Keratinocyte (primary cell): Measurements from ENCODE around the gene UPK3A. TPM values are rescaled to one million over a fixed set of nuclear protein-coding genes. Genes with fewer than 3 reads are reported as not detected.

ENCODE experiments used
- DNase-seq: peaks from one replicate; pipeline ENCODE4 v3.0.0-alpha.2; 2011; ENCODE audit warnings: low read depth, missing footprints, low spot score
- FAIRE-seq: peaks from 2 replicates; lab custom pipeline; 2011; peaks lifted over from hg19 to GRCh38; lab: Jason Lieb, UNC
- H2AFZ ChIP-seq: 2 replicates; pipeline ENCODE4 v1.6.0; 2012; ENCODE audit warnings: low read length, control low read depth, inconsistent platforms; ENCODE audit not compliant: control insufficient read depth
- H3K27ac ChIP-seq: 2 replicates; pipeline ENCODE4 v1.5.1; 2011; ENCODE audit warnings: low read length; ENCODE audit not compliant: control insufficient read depth, insufficient read depth
- H3K27me3 ChIP-seq: 3 replicates; pipeline ENCODE4 v1.6.0; 2011; ENCODE audit warnings: low read length; ENCODE audit not compliant: control insufficient read depth, insufficient read depth; ENCODE audit errors: extremely low read depth
- H3K36me3 ChIP-seq, 2 experiments: 2 replicates in 1 of 2; 3 replicates in 1 of 2; pipeline ENCODE4 v1.5.1; 2011; ENCODE audit warnings: low read length in 2 of 2, mild to moderate bottlenecking in 1 of 2; ENCODE audit not compliant: control insufficient read depth in 2 of 2, insufficient read depth in 2 of 2; ENCODE audit errors: extremely low read depth in 1 of 2
- H3K4me1 ChIP-seq: 3 replicates; pipeline ENCODE4 v1.5.1; 2011; ENCODE audit warnings: low read length; ENCODE audit not compliant: control insufficient read depth, insufficient read depth; ENCODE audit errors: extremely low read depth
- H3K4me2 ChIP-seq: 3 replicates; pipeline ENCODE4 v1.6.0; 2011; ENCODE audit warnings: low read depth, low read length; ENCODE audit not compliant: control insufficient read depth, insufficient read depth; ENCODE audit errors: extremely low read depth
- H3K4me3 ChIP-seq, 3 experiments: fragments of 200-600 bp in 1 of 3; sonication (generic) in 1 of 3; 2 replicates in 2 of 3; 3 replicates in 1 of 3; pipeline ENCODE4 v1.5.1; 2011 to 2016; ENCODE audit warnings: low read length in 3 of 3, mild to moderate bottlenecking in 3 of 3, control low read depth in 2 of 3, inconsistent platforms in 1 of 3, low read depth in 1 of 3, mixed read lengths in 1 of 3, mixed run types in 1 of 3, moderate library complexity in 1 of 3; ENCODE audit not compliant: control insufficient read depth in 2 of 3, insufficient read depth in 2 of 3; ENCODE audit errors: extremely low read depth in 1 of 3
- H3K79me2 ChIP-seq: 2 replicates; pipeline ENCODE4 v1.6.0; 2012; ENCODE audit warnings: low read length; ENCODE audit not compliant: control insufficient read depth, insufficient read depth
- H3K9ac ChIP-seq: 3 replicates; pipeline ENCODE4 v1.6.0; 2011; ENCODE audit warnings: low read length; ENCODE audit not compliant: control insufficient read depth, insufficient read depth; ENCODE audit errors: extremely low read depth
- H3K9me1 ChIP-seq: 3 replicates; pipeline ENCODE4 v1.6.0; 2011; ENCODE audit warnings: low read length; ENCODE audit not compliant: control insufficient read depth, insufficient read depth; ENCODE audit errors: extremely low read depth
- H3K9me3 ChIP-seq: 2 replicates; pipeline ENCODE4 v1.5.1; 2012; ENCODE audit warnings: low read depth, low read length; ENCODE audit not compliant: control insufficient read depth
- H4K20me1 ChIP-seq: 3 replicates; pipeline ENCODE4 v1.6.0; 2011; ENCODE audit warnings: low read length; ENCODE audit not compliant: control insufficient read depth, insufficient read depth; ENCODE audit errors: extremely low read depth
- EZH2 ChIP-seq: IDR thresholded peaks from one replicate; pipeline ENCODE4 v1.6.1; 2012; ENCODE audit warnings: inconsistent platforms, mild to moderate bottlenecking, low read length, moderate library complexity
- dilution Hi-C: fragments of 300-500 bp; cut with MboI; formaldehyde crosslinking; loops from one replicate; pipeline ENCODE4 v1.7.0; 2020; ENCODE audit warnings: low sequenced_read_pairs; ENCODE audit not compliant: extremely low pct_ligation_motif_present
- polyA plus RNA-seq, 5 experiments: library from polyadenylated mRNA; depleted of rRNA in 3 of 5; stranded (reverse) in 3 of 5; stranded (forward) in 1 of 5; unstranded in 1 of 5; fragments of >200 nt; gene quantifications; 1 replicate in 1 of 5; 2 replicates in 3 of 5; 3 replicates in 1 of 5; pipeline versions ENCODE4 v1.2.1 to v1.2.3, GENCODE V29; 2011 to 2012; ENCODE audit warnings: missing spikeins in 2 of 5, low read depth in 1 of 5, low replicate concordance in 1 of 5
- TF ChIP-seq, protein P1 (sequence below), 3 experiments: IDR thresholded peaks in 1 of 3; conservative IDR thresholded peaks in 1 of 3; optimal IDR thresholded peaks in 1 of 3; 2 replicates in 2 of 3; 3 replicates in 1 of 3; pipeline versions ENCODE3 to v1.5.1; 2011; ENCODE audit warnings: low read length in 3 of 3, mild to moderate bottlenecking in 3 of 3, moderate library complexity in 2 of 3, control low read depth in 1 of 3, inconsistent platforms in 1 of 3; ENCODE audit not compliant: insufficient read depth in 2 of 3; ENCODE audit errors: extremely low read depth in 1 of 3

UPK3A gene
- polyA plus RNA-seq, 1 donor (not counting 4 experiments of a cell fraction or from before 2014, with no cell fraction given), result not detected

- TF ChIP-seq EZH2, result no peak
- TF ChIP-seq, protein P1, sequence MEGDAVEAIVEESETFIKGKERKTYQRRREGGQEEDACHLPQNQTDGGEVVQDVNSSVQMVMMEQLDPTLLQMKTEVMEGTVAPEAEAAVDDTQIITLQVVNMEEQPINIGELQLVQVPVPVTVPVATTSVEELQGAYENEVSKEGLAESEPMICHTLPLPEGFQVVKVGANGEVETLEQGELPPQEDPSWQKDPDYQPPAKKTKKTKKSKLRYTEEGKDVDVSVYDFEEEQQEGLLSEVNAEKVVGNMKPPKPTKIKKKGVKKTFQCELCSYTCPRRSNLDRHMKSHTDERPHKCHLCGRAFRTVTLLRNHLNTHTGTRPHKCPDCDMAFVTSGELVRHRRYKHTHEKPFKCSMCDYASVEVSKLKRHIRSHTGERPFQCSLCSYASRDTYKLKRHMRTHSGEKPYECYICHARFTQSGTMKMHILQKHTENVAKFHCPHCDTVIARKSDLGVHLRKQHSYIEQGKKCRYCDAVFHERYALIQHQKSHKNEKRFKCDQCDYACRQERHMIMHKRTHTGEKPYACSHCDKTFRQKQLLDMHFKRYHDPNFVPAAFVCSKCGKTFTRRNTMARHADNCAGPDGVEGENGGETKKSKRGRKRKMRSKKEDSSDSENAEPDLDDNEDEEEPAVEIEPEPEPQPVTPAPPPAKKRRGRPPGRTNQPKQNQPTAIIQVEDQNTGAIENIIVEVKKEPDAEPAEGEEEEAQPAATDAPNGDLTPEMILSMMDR (optimal IDR thresholded peaks at IDR 0.05 in 1 of 3, IDR thresholded peaks at IDR 0.05 in 1 of 3, conservative IDR thresholded peaks at IDR 0.05 in 1 of 3; ENCODE audit: extremely low read depth in 1 of 3, insufficient read depth in 2 of 3, low read length in 3 of 3), result no peak
- FAIRE-seq (no peak), DNase-seq (no peak)
- H3K9ac ChIP-seq, result peak overlapping the region; percentile 52
- no peaks in the 10 kb centered on the region for H4K20me1 ChIP-seq
- H3K27me3 ChIP-seq, result no peaks in the 10 kb centered on the region
- H3K36me3 ChIP-seq, result peaks cover 8 to 17% of the 10 kb centered on the region in 2 experiments
- H3K27ac ChIP-seq, result peak overlapping the region; percentile 60
- peaks cover 61% of the 10 kb centered on the region for H3K79me2 ChIP-seq
- no peak overlapping the region for H3K4me3 ChIP-seq
- peak overlapping the region; percentile 49 for H2AFZ ChIP-seq
- no peaks in the 10 kb centered on the region for H3K9me3 ChIP-seq
- peaks cover 8% of the 10 kb centered on the region for H3K9me1 ChIP-seq
- dilution Hi-C loops, result no loop called here
- peaks cover 20% of the 10 kb centered on the region for H3K4me1 ChIP-seq
- peak overlapping the region; percentile 82 for H3K4me2 ChIP-seq
These were observed 34.0 kb downstream of the UPK3A start for GRCh38 chr22:45318558-45319323.

- Histone ChIP-seq H3K27me3 (no peaks in the 10 kb centered on the region), H3K9ac (no peak overlapping the region), H3K79me2 (peaks cover 58% of the 10 kb centered on the region), H3K4me2 (no peak overlapping the region), H3K36me3 (peaks cover 10 to 20% of the 10 kb centered on the region in 2 experiments), H3K9me1 (peaks cover 8% of the 10 kb centered on the region), H3K4me3 (no peak overlapping the region), H3K9me3 (no peaks in the 10 kb centered on the region), H3K4me1 (peaks cover 26% of the 10 kb centered on the region), H4K20me1 (no peaks in the 10 kb centered on the region), H2AFZ (no peak overlapping the region), H3K27ac (no peak overlapping the region)
- TF ChIP-seq EZH2, result no peak
- TF ChIP-seq, protein P1 (optimal IDR thresholded peaks at IDR 0.05 in 1 of 3, IDR thresholded peaks at IDR 0.05 in 1 of 3, conservative IDR thresholded peaks at IDR 0.05 in 1 of 3; ENCODE audit: extremely low read depth in 1 of 3, insufficient read depth in 2 of 3, low read length in 3 of 3), result no peak
- dilution Hi-C loops, result no loop called here
- DNase-seq (no peak), FAIRE-seq (no peak)
These were observed 34.6 kb downstream of the UPK3A start for GRCh38 chr22:45319324-45319685.
